Placental pericyte (primary cell): ENCODE measurements around the gene NEK8. TPM values are rescaled to one million over a fixed set of nuclear protein-coding genes. Genes with fewer than 3 reads are reported as not detected.

ENCODE experiments used
- small RNA-seq: library from RNA; depleted of rRNA; stranded (forward); fragments of <200 nt; gene quantifications from one replicate; pipeline ENCODE3, GENCODE V24; 2012; ENCODE audit warnings: low replicate concordance
- total RNA-seq: library from RNA; depleted of rRNA; stranded (reverse); fragments of >200 nt; gene quantifications from 2 replicates; pipeline ENCODE4 v1.2.3, GENCODE V29; 2012

Gene NEK8
- total RNA-seq, result 3.3 and 8.5 TPM in 2 replicates

GRCh38 chr17:28728364-28729200 is at the start of gene NEK8:
Gene NEK8 (plus strand): TSS chr17:28728788. CDS start chr17:28728814, 26 bp downstream.

GRCh38 chr17:28711723-28712031 is 16.9 kb upstream of the NEK8 start, which contains the start of gene PROCA1:
Gene PROCA1 (minus strand): TSS chr17:28711888. CDS start chr17:28711660, 228 bp downstream.

GRCh38 chr17:28717578-28718332 is 10.8 kb upstream of the NEK8 start, which contains the start of gene RAB34:
Gene RAB34 (minus strand): TSS chr17:28717868. CDS start chr17:28717266, 602 bp downstream.

GRCh38 chr17:28726226-28726626 is 2.4 kb upstream of the NEK8 start, which contains the start of gene TLCD1:
Gene TLCD1 (minus strand): TSS chr17:28726233. CDS start chr17:28726097, 136 bp downstream.

GRCh38 chr17:28743243-28744103 is 14.9 kb downstream of the NEK8 start, which contains the start of gene TRAF4:
Gene TRAF4 (plus strand): TSS chr17:28744011. CDS start chr17:28744113, 102 bp downstream.

Small RNA genes lying within 50 kb of the gene (small RNA-seq; reads per million reads assigned to genes)
- gene SNORD42A (not detected), gene SNORD42B (0.55 reads per million, percentile 22 among the genes with 10 or more reads in this experiment), gene SNORD4A (not detected), gene SNORD4B (not detected)

Other genes starting within 250 kb of the NEK8 start
- gene FOXN1, start 222.4 kb upstream of the NEK8 start, total RNA-seq, result not detected in 2 replicates
- gene UNC119, start 176.2 kb upstream of the NEK8 start, total RNA-seq, result 16.0 and 19.6 TPM in 2 replicates
- gene PIGS, start 157.3 kb upstream of the NEK8 start, total RNA-seq, result 40.2 and 44.0 TPM in 2 replicates
- gene ALDOC, start 151.9 kb upstream of the NEK8 start, total RNA-seq, result 9.7 and 30.4 TPM in 2 replicates
- 2.4 and 77.9 TPM in 2 replicates for gene SPAG5, start 129.8 kb upstream of the NEK8 start, total RNA-seq
- 2.6 and 7.6 TPM in 2 replicates for gene RSKR, start 114.6 kb upstream of the NEK8 start, total RNA-seq
- gene BLTP2, start 83.6 kb upstream of the NEK8 start, total RNA-seq, result 103 and 183 TPM in 2 replicates
- gene SDF2, start 66.9 kb upstream of the NEK8 start, total RNA-seq, result 36.5 and 44.2 TPM in 2 replicates
- 61.3 and 66.7 TPM in 2 replicates for gene SUPT6H, start 66.6 kb upstream of the NEK8 start, total RNA-seq
- gene PROCA1, start 16.9 kb upstream of the NEK8 start, total RNA-seq, result 0.44 and 0.86 TPM in 2 replicates
- 200 and 222 TPM in 2 replicates for gene RAB34, start 10.9 kb upstream of the NEK8 start, total RNA-seq
- 341 and 470 TPM in 2 replicates for gene RPL23A, start 8.8 kb upstream of the NEK8 start, total RNA-seq
- gene TLCD1, start 2.6 kb upstream of the NEK8 start, total RNA-seq, result 4.2 TPM in 2 replicates
- 32.6 and 65.3 TPM in 2 replicates for gene TRAF4, start 15.2 kb downstream of the NEK8 start, total RNA-seq
- gene FAM222B, start 114.0 kb downstream of the NEK8 start, total RNA-seq, result 9.6 and 11.5 TPM in 2 replicates
- gene ERAL1, start 126.2 kb downstream of the NEK8 start, total RNA-seq, result 32.4 and 64.1 TPM in 2 replicates
- gene FLOT2, start 168.9 kb downstream of the NEK8 start, total RNA-seq, result 44.5 and 59.7 TPM in 2 replicates
- 4.4 and 6.3 TPM in 2 replicates for gene DHRS13, start 174.3 kb downstream of the NEK8 start, total RNA-seq
- 43.8 and 44.6 TPM in 2 replicates for gene PHF12, start 222.7 kb downstream of the NEK8 start, total RNA-seq